GM12878 (cell line): Measurements from ENCODE around the gene UBXN11. TPM values are rescaled to one million over a fixed set of nuclear protein-coding genes. Genes with fewer than 3 reads are reported as not detected.
A peak's percentile ranks its signal among the peaks of the same experiment; 100 is the strongest.

ENCODE experiments used
- BRCA1 ChIP-seq: IDR thresholded peaks from 2 replicates; pipeline ENCODE4 v1.6.1; 2011; ENCODE audit warnings: low read depth, low read length, improper control_type of control experiment
- CBFB ChIP-seq: IDR thresholded peaks from 2 replicates; pipeline ENCODE4 v1.6.1; 2016; ENCODE audit warnings: antibody characterized with exemption, low read depth
- CHD4 ChIP-seq: fragments of 200-600 bp; sonication (generic); IDR thresholded peaks from 2 replicates; pipeline ENCODE4 v1.6.1; 2016; ENCODE audit warnings: mild to moderate bottlenecking
- EZH2 ChIP-seq: IDR thresholded peaks from 2 replicates; pipeline ENCODE4 v1.6.1; 2012; ENCODE audit warnings: low read depth, mild to moderate bottlenecking, control low read depth, inconsistent platforms, low read length, borderline replicate concordance; ENCODE audit not compliant: control insufficient read depth
- HCFC1 ChIP-seq: fragments of 150-350 bp; IDR thresholded peaks from 2 replicates; pipeline ENCODE4 v1.6.1; 2014; ENCODE audit warnings: low read length
- NR2C1 ChIP-seq: fragments of 450-650 bp; IDR thresholded peaks from 2 replicates; pipeline ENCODE4 v1.6.1; 2017; ENCODE audit warnings: antibody characterized with exemption, mild to moderate bottlenecking, moderate library complexity
- PML ChIP-seq: IDR thresholded peaks from 2 replicates; pipeline ENCODE4 v1.6.1; 2012; ENCODE audit warnings: low read length, inconsistent platforms
- POLR2A ChIP-seq: IDR thresholded peaks from 2 replicates; pipeline ENCODE4 v1.6.1; 2011; ENCODE audit warnings: low read depth, mild to moderate bottlenecking, low read length
- POU2F2 ChIP-seq: IDR thresholded peaks from 3 replicates; pipeline ENCODE4 v1.6.1; 2011; ENCODE audit warnings: low read depth, mild to moderate bottlenecking, low read length, borderline replicate concordance
- RAD51 ChIP-seq: fragments of 450-650 bp; IDR thresholded peaks from 2 replicates; pipeline ENCODE4 v1.6.1; 2016; ENCODE audit warnings: moderate library complexity, mild to moderate bottlenecking, inconsistent platforms
- RBBP5 ChIP-seq: fragments of 200-600 bp; sonication (generic); conservative IDR thresholded peaks from 2 replicates; pipeline ENCODE4 v1.6.1; 2016
- SIN3A ChIP-seq: IDR thresholded peaks from 2 replicates; pipeline ENCODE4 v1.6.1; 2012; ENCODE audit warnings: low read depth, low read length, improper control_type of control experiment
- SMARCA5 ChIP-seq: fragments of 450-650 bp; IDR thresholded peaks from 2 replicates; pipeline ENCODE4 v1.6.1; 2017; ENCODE audit warnings: mild to moderate bottlenecking
- TAF1 ChIP-seq: IDR thresholded peaks from 2 replicates; pipeline ENCODE4 v1.6.1; 2011; ENCODE audit warnings: mild to moderate bottlenecking, low read depth, low read length, borderline replicate concordance
- ZSCAN29 ChIP-seq: fragments of 450-650 bp; IDR thresholded peaks from 2 replicates; pipeline ENCODE4 v1.6.1; 2017; ENCODE audit warnings: mild to moderate bottlenecking, moderate library complexity
- ZZZ3 ChIP-seq: IDR thresholded peaks from 2 replicates; pipeline ENCODE4 v1.6.1; 2011; ENCODE audit warnings: low read depth; ENCODE audit not compliant: control insufficient read depth, insufficient read length
- polyA plus RNA-seq, 11 experiments: library from polyadenylated mRNA; depleted of rRNA in 4 of 11; unstranded in 6 of 11; stranded (reverse) in 5 of 11; fragments of >200 nt; fragmentation: Nextera tagmentation in 4 of 11; fragmentation: Illumina TruSeq in 1 of 11; extraction: Ambion mirVana in 4 of 11; extraction: Trizol in 1 of 11; gene quantifications; 1 replicate in 1 of 11; 2 replicates in 10 of 11; pipeline versions ENCODE4 v1.2.1 to v1.2.3, GENCODE V29; 2011 to 2016; ENCODE audit warnings: inconsistent platforms in 2 of 11, missing spikeins in 2 of 11, low read depth in 1 of 11
- total RNA-seq, 4 experiments: library from RNA; depleted of rRNA in 3 of 4; stranded (reverse); fragments of >200 nt in 3 of 4; fragmentation: Illumina TruSeq in 1 of 4; extraction: Trizol in 1 of 4; gene quantifications; 2 replicates each; pipeline versions ENCODE4 v1.2.1 to v1.2.3, GENCODE V29; 2013 to 2021
- TF ChIP-seq, protein P1 (sequence below): fragments of 150-350 bp; IDR thresholded peaks from 2 replicates; pipeline ENCODE4 v1.6.1; 2014; ENCODE audit warnings: mild to moderate bottlenecking, low read depth, low read length
- TF ChIP-seq, protein P2 (sequence below): IDR thresholded peaks from 2 replicates; pipeline ENCODE4 v1.6.1; 2012; ENCODE audit warnings: low read length, inconsistent platforms
- TF ChIP-seq, protein P3 (sequence below): IDR thresholded peaks from 2 replicates; pipeline ENCODE4 v1.6.1; 2012; ENCODE audit warnings: low read depth, low read length, improper control_type of control experiment
- TF ChIP-seq, protein P4 (sequence below): fragments of 450-650 bp; IDR thresholded peaks from 2 replicates; pipeline ENCODE4 v1.6.1; 2017; ENCODE audit warnings: mild to moderate bottlenecking
- TF ChIP-seq, protein P5 (sequence below): fragments of 450-650 bp; IDR thresholded peaks from 2 replicates; pipeline ENCODE4 v1.6.1; 2017; ENCODE audit warnings: borderline replicate concordance
- TF ChIP-seq, protein P6 (sequence below): IDR thresholded peaks from 2 replicates; pipeline ENCODE4 v1.6.1; 2011; ENCODE audit warnings: borderline replicate concordance, low read depth, mild to moderate bottlenecking, moderate library complexity, mixed read lengths, low read length; ENCODE audit not compliant: insufficient read depth; ENCODE audit errors: extremely low read length
- TF ChIP-seq, protein P7 (sequence below): IDR thresholded peaks from 2 replicates; pipeline ENCODE4 v1.6.1; 2012; ENCODE audit warnings: low read depth, low read length, improper control_type of control experiment

Gene UBXN11
- total and polyA plus RNA-seq, 10 of the 15 experiments (the other 5 are each of a cell fraction or from before 2014, with no cell fraction given) = 0.32 to 34.4 (median 9.6) TPM

DNA sequence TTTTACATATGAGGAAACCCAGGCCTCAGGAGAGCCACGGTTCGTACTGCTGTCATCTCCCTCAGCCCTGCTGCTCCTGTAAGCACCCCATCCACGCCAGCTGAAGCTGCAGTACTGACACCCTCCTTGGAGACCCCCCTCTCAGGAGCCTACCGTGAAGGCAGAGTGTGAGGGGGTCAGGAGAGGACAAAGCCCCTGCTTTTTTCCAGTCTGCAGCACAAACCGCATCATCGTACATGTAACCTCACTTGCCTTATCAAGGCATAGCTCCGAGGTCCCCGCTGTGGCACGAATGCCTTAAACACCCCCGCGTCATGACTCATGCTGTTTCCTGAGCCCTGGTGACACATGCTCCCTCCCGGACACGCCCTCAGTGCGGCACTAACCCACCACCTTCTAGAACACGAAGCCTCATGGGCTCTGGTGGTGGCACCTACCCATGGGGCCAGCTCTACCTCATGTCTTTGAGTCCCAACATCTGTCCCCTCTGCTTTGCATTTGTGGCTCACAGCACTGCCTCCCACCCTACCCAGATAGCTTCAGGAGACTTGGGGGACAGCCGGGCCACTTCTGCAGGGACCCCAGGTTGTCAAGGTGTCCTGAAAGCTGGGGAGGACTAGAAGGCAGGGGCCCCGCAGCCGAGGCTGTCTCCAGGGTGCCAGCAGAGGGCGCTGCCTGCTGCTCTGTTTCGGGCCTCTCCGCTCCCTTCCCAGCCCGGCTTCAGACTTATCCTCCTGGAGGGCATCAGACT, 21.7 kb downstream of the UBXN11 start (continued):
- TF ChIP-seq, protein P1, sequence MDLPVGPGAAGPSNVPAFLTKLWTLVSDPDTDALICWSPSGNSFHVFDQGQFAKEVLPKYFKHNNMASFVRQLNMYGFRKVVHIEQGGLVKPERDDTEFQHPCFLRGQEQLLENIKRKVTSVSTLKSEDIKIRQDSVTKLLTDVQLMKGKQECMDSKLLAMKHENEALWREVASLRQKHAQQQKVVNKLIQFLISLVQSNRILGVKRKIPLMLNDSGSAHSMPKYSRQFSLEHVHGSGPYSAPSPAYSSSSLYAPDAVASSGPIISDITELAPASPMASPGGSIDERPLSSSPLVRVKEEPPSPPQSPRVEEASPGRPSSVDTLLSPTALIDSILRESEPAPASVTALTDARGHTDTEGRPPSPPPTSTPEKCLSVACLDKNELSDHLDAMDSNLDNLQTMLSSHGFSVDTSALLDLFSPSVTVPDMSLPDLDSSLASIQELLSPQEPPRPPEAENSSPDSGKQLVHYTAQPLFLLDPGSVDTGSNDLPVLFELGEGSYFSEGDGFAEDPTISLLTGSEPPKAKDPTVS = no peak
- TF ChIP-seq CHD4 = no peak
- TF ChIP-seq, protein P2, sequence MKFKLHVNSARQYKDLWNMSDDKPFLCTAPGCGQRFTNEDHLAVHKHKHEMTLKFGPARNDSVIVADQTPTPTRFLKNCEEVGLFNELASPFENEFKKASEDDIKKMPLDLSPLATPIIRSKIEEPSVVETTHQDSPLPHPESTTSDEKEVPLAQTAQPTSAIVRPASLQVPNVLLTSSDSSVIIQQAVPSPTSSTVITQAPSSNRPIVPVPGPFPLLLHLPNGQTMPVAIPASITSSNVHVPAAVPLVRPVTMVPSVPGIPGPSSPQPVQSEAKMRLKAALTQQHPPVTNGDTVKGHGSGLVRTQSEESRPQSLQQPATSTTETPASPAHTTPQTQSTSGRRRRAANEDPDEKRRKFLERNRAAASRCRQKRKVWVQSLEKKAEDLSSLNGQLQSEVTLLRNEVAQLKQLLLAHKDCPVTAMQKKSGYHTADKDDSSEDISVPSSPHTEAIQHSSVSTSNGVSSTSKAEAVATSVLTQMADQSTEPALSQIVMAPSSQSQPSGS = no peak
- TF ChIP-seq, protein P3, sequence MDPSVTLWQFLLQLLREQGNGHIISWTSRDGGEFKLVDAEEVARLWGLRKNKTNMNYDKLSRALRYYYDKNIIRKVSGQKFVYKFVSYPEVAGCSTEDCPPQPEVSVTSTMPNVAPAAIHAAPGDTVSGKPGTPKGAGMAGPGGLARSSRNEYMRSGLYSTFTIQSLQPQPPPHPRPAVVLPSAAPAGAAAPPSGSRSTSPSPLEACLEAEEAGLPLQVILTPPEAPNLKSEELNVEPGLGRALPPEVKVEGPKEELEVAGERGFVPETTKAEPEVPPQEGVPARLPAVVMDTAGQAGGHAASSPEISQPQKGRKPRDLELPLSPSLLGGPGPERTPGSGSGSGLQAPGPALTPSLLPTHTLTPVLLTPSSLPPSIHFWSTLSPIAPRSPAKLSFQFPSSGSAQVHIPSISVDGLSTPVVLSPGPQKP = no peak
- TF ChIP-seq, protein P4, sequence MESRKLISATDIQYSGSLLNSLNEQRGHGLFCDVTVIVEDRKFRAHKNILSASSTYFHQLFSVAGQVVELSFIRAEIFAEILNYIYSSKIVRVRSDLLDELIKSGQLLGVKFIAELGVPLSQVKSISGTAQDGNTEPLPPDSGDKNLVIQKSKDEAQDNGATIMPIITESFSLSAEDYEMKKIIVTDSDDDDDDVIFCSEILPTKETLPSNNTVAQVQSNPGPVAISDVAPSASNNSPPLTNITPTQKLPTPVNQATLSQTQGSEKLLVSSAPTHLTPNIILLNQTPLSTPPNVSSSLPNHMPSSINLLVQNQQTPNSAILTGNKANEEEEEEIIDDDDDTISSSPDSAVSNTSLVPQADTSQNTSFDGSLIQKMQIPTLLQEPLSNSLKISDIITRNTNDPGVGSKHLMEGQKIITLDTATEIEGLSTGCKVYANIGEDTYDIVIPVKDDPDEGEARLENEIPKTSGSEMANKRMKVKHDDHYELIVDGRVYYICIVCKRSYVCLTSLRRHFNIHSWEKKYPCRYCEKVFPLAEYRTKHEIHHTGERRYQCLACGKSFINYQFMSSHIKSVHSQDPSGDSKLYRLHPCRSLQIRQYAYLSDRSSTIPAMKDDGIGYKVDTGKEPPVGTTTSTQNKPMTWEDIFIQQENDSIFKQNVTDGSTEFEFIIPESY = no peak
- TF ChIP-seq, protein P5, sequence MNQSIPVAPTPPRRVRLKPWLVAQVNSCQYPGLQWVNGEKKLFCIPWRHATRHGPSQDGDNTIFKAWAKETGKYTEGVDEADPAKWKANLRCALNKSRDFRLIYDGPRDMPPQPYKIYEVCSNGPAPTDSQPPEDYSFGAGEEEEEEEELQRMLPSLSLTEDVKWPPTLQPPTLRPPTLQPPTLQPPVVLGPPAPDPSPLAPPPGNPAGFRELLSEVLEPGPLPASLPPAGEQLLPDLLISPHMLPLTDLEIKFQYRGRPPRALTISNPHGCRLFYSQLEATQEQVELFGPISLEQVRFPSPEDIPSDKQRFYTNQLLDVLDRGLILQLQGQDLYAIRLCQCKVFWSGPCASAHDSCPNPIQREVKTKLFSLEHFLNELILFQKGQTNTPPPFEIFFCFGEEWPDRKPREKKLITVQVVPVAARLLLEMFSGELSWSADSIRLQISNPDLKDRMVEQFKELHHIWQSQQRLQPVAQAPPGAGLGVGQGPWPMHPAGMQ = no peak
- no peak for TF ChIP-seq BRCA1
- no peak for TF ChIP-seq RAD51
- TF ChIP-seq HCFC1 = no peak
- TF ChIP-seq, protein P6, sequence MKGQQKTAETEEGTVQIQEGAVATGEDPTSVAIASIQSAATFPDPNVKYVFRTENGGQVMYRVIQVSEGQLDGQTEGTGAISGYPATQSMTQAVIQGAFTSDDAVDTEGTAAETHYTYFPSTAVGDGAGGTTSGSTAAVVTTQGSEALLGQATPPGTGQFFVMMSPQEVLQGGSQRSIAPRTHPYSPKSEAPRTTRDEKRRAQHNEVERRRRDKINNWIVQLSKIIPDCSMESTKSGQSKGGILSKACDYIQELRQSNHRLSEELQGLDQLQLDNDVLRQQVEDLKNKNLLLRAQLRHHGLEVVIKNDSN = no peak
- TF ChIP-seq POU2F2 = no peak; the same call in 2 of the 3 replicates
- TF ChIP-seq, protein P7, sequence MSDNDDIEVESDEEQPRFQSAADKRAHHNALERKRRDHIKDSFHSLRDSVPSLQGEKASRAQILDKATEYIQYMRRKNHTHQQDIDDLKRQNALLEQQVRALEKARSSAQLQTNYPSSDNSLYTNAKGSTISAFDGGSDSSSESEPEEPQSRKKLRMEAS = 0 out of 2 replicates have a peak, but pooled peaks have one; percentile 73
- TF ChIP-seq CBFB = peak; percentile 26; the same call in 1 of the 2 replicates
- no peak for TF ChIP-seq SIN3A
- 0 out of 2 replicates have a peak, but pooled peaks have one; percentile 13 for TF ChIP-seq SMARCA5
- TF ChIP-seq NR2C1 = no peak
- TF ChIP-seq PML = no peak
- TF ChIP-seq EZH2 = no peak
- TF ChIP-seq POLR2A = peak; percentile 43
- no peak for TF ChIP-seq ZZZ3
- TF ChIP-seq RBBP5 = no peak
- TF ChIP-seq ZSCAN29 = no peak
- TF ChIP-seq TAF1 = no peak
